Naive B cell (primary cell): ENCODE measurements around the gene YARS1. TPM values are rescaled to one million over a fixed set of nuclear protein-coding genes. Genes with fewer than 3 reads are reported as not detected.
A peak's percentile ranks its signal among the peaks of the same experiment; 100 is the strongest.

ENCODE experiments used
- ATAC-seq, 2 donors: fragments of 150-1000 bp; cut with Tn5 transposase; 2 replicates each; pipeline ENCODE4 v1.10.0; 2021; ENCODE audit warnings: low read depth in 2 of 2, mild to moderate bottlenecking in 2 of 2, moderate library complexity in 2 of 2
- DNase-seq: peaks from one replicate; pipeline ENCODE4 v3.0.0; 2022
- H3K27ac Mint-ChIP-seq, 6 donors: one replicate each; pipeline ENCODE4 v1.8.0; 2020 to 2022; ENCODE audit warnings: mild to moderate bottlenecking in 6 of 6, mixed read lengths in 6 of 6, moderate library complexity in 5 of 6, inconsistent platforms in 2 of 6
- H3K27me3 Mint-ChIP-seq, 3 donors: one replicate each; pipeline ENCODE4 v1.8.0; 2021 to 2022; ENCODE audit warnings: mixed read lengths in 3 of 3, mild to moderate bottlenecking in 1 of 3
- H3K36me3 Mint-ChIP-seq, 2 donors: one replicate each; pipeline ENCODE4 v1.8.0; 2020 to 2022; ENCODE audit warnings: mixed read lengths in 2 of 2, inconsistent platforms in 1 of 2, mild to moderate bottlenecking in 1 of 2
- H3K4me1 Mint-ChIP-seq, 3 donors: one replicate each; pipeline ENCODE4 v1.8.0; 2020 to 2022; ENCODE audit warnings: mixed read lengths in 3 of 3, inconsistent platforms in 1 of 3, mild to moderate bottlenecking in 1 of 3, moderate library complexity in 1 of 3
- H3K4me3 Mint-ChIP-seq, 8 donors: one replicate each; pipeline ENCODE4 v1.8.0; 2020 to 2022; ENCODE audit warnings: mild to moderate bottlenecking in 8 of 8, mixed read lengths in 8 of 8, moderate library complexity in 8 of 8, inconsistent platforms in 2 of 8
- H3K9me3 Mint-ChIP-seq, 7 donors: one replicate each; pipeline ENCODE4 v1.8.0; 2020 to 2022; ENCODE audit warnings: mixed read lengths in 7 of 7, mild to moderate bottlenecking in 5 of 7, inconsistent platforms in 2 of 7, moderate library complexity in 1 of 7
- polyA plus RNA-seq, 6 donors: library from polyadenylated mRNA; unstranded; fragments of 300-500 nt; fragmentation: Illumina TruSeq; gene quantifications; one replicate each; pipeline ENCODE4 v1.2.3, GENCODE V29; 2021; ENCODE audit warnings: low read depth in 6 of 6

The YARS1 gene
- polyA plus RNA-seq, 6 donors from 2014 or later, result 26.0 to 43.9 (median 35.1) TPM

DNA sequence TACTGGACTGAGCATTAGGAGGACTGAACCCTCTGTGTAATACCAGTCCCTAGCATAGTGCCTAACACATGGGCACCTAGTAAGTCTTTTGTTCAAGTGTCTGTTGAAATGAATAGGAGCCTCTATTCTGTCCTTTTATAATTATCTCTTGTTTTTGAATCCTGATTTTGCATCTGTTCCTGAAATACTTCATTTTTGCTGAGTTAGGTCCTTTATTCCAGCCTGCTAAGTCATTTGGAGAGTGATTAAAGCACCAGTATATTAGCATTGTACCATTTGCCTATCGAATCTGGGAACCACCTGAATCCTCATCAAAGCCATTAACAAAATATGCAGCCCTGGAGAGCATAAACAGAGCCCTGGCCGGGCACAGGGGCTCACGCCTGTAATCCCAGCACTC lies 32.3 kb downstream of the YARS1 start:
- Mint-ChIP-seq H3K36me3 (peaks cover 10 to 17% of the 10 kb centered on the region in 2 donors), H3K27me3 (no peaks in the 10 kb centered on the region), H3K9me3 (no peaks in the 10 kb centered on the region), H3K27ac (no peak overlapping the region), H3K4me1 (no peaks in the 10 kb centered on the region), H3K4me3 (no peak overlapping the region)
- DNase-seq (no peak), ATAC-seq (no peak)

DNA sequence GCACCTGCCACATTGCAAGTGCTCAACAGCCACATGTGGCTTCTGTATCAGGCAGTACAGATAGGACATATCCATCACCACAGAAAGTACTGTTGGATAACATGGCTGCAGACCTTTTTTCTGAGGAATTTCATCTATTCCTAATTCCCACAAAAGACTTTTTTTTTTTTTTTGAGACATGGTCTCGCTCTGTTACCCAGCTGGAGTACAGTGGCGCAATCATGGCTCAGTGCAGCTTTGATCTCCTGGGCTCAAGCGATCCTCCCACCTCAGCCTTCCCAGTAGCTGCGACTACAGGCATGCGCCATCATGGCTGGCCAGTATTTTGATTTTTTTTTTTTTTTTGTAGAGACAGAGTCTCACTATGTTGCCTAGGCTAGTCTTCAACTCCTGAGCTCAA lies 33.3 kb downstream of the YARS1 start:
- no peaks in the 10 kb centered on the region for H3K9me3 Mint-ChIP-seq
- no peak overlapping the region for H3K27ac Mint-ChIP-seq
- no peak overlapping the region for H3K4me3 Mint-ChIP-seq
- ATAC-seq, result no peak
- no peak for DNase-seq
- no peaks in the 10 kb centered on the region for H3K4me1 Mint-ChIP-seq
- H3K27me3 Mint-ChIP-seq, result no peaks in the 10 kb centered on the region
- peaks cover 11 to 17% of the 10 kb centered on the region in 2 donors for H3K36me3 Mint-ChIP-seq

DNA sequence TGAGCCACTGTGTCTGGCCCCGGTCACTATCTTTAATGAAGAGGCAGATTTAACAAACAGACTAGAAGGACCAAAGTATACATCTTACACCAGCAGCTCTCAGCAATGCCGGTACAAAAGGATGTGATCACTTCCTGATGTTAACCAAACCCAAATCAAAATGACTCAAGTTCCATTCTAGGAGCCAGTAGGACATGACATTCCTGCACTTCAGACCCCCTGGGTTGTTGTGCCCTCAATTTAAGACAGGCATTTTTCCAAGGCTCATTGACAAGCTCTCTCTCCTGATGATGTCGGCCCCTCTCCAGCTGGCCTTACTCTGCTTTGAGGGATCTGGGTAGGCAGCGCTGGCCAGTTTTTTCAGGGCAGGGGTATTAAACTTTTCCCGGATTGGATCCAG lies 35.1 kb downstream of the YARS1 start:
- Mint-ChIP-seq H3K27me3 (no peaks in the 10 kb centered on the region), H3K36me3 (peaks cover 11 to 17% of the 10 kb centered on the region in 2 donors), H3K27ac (peak overlapping the region in 1 of 6 donors; percentile 12), H3K4me3 (no peak overlapping the region), H3K9me3 (no peaks in the 10 kb centered on the region), H3K4me1 (no peaks in the 10 kb centered on the region)
- DNase-seq (no peak), ATAC-seq (no peak)

DNA sequence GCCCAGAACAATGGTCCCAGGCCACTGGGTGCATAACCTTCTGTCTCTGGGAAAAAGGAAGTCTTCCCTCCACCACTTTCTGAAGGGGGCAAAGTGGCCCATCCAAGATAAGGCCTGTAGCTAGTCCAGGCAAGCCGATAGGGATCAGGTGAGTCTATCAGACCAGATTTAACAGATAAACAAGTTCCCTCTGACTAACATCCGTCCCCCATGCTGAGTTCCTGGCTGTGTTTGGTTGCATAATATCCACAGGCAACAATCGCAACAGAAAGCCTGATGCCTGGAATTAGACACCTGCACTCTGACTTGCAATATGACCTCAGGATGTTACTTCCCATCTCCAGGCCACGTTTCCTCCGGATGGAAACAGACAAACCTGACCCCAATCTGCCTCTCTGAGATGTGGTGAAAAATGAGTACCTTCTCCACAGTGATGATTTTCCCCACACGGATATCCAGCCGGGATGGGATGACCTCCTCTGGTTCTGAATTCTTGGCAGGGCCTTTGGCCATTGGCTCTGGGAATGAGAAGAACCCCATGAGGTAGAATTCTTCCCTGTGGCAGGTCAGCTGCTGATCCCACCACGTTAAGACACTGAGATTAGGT lies 36.4 kb downstream of the YARS1 start:
- ATAC-seq, result no peak

DNA sequence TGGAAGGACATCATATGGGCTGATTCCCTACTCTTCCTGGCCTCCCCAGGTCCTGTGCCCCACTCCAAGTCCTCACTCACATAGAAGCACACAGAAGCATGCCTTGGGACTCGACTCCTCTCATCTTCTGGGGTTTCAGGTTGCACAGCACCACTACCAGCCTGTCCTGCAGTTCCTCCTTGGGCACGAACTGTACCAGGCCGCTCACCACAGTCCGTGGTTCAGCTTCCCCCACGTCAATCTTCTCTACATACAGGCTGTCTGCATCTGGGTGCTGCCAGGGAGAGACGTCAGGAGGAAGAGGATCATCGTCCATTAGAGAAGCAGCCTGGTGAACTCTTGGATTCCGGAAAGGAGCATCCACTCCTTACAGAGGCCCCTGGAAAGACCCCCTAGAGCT lies 37.2 kb downstream of the YARS1 start:
- H3K27me3 Mint-ChIP-seq, result no peaks in the 10 kb centered on the region
- ATAC-seq (no peak), DNase-seq (no peak)
- peak overlapping the region in 1 of 8 donors; percentile 42 for H3K4me3 Mint-ChIP-seq
- H3K4me1 Mint-ChIP-seq, result no peaks in the 10 kb centered on the region
- peaks cover 17% of the 10 kb centered on the region in 2 donors for H3K36me3 Mint-ChIP-seq
- H3K27ac Mint-ChIP-seq, result peak overlapping the region in 1 of 6 donors; percentile 49
- H3K9me3 Mint-ChIP-seq, result no peaks in the 10 kb centered on the region

More for the DNA sequence above, 36.4 kb downstream of the YARS1 start:
- Mint-ChIP-seq H3K4me1 (no peaks in the 10 kb centered on the region), H3K27me3 (no peaks in the 10 kb centered on the region), H3K36me3 (peaks cover 15 to 17% of the 10 kb centered on the region in 2 donors), H3K27ac (peak overlapping the region in 1 of 6 donors; percentile 85), H3K4me3 (no peak overlapping the region), H3K9me3 (no peaks in the 10 kb centered on the region)
- no peak for DNase-seq

DNA sequence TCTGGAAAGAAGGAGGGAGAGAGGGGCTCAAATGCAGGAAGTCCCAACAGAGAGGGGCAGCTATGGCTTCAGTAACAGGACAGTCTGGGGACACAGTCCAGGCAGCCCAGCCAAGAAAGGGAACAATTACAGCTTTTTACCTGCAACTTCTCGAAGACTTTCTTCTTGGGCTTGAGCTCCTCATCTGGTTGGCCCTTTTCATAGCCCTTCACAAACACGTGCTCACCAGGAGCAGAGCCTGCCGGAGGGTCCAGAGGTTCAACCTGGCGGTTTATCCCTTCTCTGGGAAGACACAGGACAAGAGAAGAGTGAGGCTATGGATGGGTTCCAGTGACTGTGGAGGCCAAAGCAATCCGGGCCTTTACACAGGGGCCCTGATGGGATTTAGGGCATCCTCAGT lies 37.9 kb downstream of the YARS1 start:
- peaks cover 15 to 17% of the 10 kb centered on the region in 2 donors for H3K36me3 Mint-ChIP-seq
- no peak overlapping the region for H3K27ac Mint-ChIP-seq
- H3K9me3 Mint-ChIP-seq, result no peaks in the 10 kb centered on the region
- no peaks in the 10 kb centered on the region for H3K4me1 Mint-ChIP-seq
- no peak overlapping the region for H3K4me3 Mint-ChIP-seq
- no peaks in the 10 kb centered on the region for H3K27me3 Mint-ChIP-seq
- DNase-seq (no peak), ATAC-seq (no peak)

DNA sequence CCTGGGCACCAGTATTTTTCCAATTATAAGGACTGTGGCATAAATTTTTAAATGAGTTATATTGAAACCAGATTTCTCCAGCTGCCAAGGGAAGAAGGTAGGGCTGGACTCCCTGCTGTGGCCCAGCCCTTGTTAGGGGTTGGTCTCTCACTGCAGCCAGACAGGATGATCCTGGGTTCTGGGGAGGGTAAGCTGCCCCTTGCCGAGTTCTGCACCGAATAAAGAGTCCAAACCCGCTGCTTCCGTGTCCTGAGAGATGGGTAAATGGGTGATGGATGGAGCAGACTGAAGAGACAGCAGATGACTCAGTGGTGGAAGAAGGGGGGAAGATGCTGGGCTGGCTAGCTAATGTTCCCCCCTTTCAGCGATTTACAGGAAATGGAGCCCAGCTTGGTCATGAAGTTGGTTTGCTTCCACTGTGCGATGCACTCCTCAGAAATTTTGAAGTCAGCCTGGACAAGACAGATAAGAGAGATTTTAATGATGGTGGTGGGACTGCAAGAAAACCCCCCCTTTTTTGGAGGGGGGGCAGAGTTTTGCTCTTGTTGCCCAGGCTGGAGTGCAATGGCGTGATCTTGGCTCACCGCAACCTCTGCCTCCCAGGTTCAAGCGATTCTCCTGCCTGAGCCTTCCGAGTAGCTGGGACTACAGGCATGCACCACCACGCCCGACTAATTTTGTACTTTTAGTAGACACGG lies 41.4 kb downstream of the YARS1 start:
- no peak overlapping the region for H3K4me3 Mint-ChIP-seq
- no peaks in the 10 kb centered on the region for H3K9me3 Mint-ChIP-seq
- H3K36me3 Mint-ChIP-seq, result peaks cover 7 to 17% of the 10 kb centered on the region in 2 donors
- H3K27ac Mint-ChIP-seq, result peak overlapping the region in 1 of 6 donors; percentile 57
- no peaks in the 10 kb centered on the region for H3K27me3 Mint-ChIP-seq
- H3K4me1 Mint-ChIP-seq, result peaks cover 7 to 11% (median 9%) of the 10 kb centered on the region in 3 donors
- ATAC-seq, result no peak
- no peak for DNase-seq

DNA sequence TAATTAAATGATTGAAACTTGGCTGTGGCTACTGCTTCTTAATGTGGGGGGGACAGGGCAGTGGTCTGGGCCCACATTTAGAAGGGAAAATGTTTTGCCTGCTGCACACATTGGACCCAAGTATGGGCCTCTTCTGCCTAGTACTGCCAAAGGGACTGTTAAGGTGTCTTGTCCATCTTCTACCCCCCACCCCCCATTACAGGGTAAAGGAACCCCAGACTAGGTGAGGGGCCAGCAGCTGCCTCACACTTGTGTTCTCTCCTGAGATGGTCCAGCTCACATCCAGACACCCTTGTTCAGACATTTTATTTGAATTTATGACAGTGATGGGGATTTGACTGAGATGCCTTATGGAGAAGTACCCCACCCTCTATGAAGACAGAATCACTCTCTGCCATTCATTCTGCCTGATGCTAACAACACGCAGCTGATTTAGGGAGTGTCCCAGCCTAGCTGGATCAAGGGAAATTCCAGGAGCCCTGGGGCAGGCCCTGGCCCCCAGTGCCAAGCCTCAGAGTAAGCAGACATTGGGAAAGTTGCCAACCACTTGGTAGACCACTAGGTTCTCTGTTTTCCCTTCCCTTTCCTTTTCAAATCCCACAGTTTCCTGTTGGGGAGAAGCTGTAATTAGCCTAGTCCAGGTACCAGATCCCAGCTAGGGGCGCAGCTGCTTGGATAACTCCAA lies 42.1 kb downstream of the YARS1 start:
- Mint-ChIP-seq H3K36me3 (peaks cover 2 to 10% of the 10 kb centered on the region in 2 donors), H3K4me1 (peaks cover 7 to 11% (median 9%) of the 10 kb centered on the region in 3 donors), H3K4me3 (no peak overlapping the region), H3K9me3 (no peaks in the 10 kb centered on the region), H3K27me3 (no peaks in the 10 kb centered on the region), H3K27ac (peak overlapping the region in 1 of 6 donors; percentile 57)
- DNase-seq (no peak), ATAC-seq (no peak)

DNA sequence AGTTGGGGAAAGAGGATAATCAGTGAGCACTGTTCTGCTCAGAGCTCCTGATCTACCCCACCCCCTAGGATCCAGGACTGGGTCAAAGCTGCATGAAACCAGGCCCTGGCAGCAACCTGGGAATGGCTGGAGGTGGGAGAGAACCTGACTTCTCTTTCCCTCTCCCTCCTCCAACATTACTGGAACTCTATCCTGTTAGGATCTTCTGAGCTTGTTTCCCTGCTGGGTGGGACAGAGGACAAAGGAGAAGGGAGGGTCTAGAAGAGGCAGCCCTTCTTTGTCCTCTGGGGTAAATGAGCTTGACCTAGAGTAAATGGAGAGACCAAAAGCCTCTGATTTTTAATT lies 42.7 kb downstream of the YARS1 start:
- Mint-ChIP-seq H3K4me1 (peaks cover 7 to 11% (median 9%) of the 10 kb centered on the region in 3 donors), H3K4me3 (no peak overlapping the region), H3K9me3 (no peaks in the 10 kb centered on the region), H3K27ac (peak overlapping the region in 2 of 6 donors; percentile 76 to 79), H3K27me3 (no peaks in the 10 kb centered on the region), H3K36me3 (peaks cover 0 to 6% of the 10 kb centered on the region in 2 donors)
- ATAC-seq (no peak), DNase-seq (no peak)

DNA sequence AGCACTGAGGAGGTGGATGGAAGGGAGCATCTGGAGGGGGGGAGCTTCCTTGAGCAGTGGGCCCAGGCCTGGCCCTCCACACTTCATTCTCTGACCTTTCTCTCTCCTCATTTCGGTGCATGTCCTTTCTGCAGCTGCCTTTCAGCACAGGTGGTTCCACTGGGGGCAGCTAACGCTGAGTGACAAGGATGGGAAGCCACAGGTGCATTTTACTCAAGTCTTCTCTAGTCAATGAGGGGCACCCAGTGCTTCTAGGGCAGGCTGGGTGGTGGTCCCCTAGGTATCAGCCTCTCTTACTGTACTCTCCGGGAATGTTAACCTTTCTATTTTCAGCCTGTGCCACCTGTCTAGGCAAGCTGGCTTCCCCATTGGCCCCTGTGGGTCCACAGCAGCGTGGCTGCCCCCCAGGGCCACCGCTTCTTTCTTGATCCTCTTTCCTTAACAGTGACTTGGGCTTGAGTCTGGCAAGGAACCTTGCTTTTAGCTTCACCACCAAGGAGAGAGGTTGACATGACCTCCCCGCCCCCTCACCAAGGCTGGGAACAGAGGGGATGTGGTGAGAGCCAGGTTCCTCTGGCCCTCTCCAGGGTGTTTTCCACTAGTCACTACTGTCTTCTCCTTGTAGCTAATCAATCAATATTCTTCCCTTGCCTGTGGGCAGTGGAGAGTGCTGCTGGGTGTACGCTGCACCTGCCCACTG lies 43.2 kb downstream of the YARS1 start:
- Mint-ChIP-seq H3K4me3 (no peak overlapping the region), H3K4me1 (peaks cover 7 to 11% (median 9%) of the 10 kb centered on the region in 3 donors), H3K27me3 (no peaks in the 10 kb centered on the region), H3K27ac (peak overlapping the region in 2 of 6 donors; percentile 76), H3K9me3 (no peaks in the 10 kb centered on the region), H3K36me3 (peaks cover 0 to 6% of the 10 kb centered on the region in 2 donors)
- DNase-seq (no peak), ATAC-seq (no peak)

DNA sequence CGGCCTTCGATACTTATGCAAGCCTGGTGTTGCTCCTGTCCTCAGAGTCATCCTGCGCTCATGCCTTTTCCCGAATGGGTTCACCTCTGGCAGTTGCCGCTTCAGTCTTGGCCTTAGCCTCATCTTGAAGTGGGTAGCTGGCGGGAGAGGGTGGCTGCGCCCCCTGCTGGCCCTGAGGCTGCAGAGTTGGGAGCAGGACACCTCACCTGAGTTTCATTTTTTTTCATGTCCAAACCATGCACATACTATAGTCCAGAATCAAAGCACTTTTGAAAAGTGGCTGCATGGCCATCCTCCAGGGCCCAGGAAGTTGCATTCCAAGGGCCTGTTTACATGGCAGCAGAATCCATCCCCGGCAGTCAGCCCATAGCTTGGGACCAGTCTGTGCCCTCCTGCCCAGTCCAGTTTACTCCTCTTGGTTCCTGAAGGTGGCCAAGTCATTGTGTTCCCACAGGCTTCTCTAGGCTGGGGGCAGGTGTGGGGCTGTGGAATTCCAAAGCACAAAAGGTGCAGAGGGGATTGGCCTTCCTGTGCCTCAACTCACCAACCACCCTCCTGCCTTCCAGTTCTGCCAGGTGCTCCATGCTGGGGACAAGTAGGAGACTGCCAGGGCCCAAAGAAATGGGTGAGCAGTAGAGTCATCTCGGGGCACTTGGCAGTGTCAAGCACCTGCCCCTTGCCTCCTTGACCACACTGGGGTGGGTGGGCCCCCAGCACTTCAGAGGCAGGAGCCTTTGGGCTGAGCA lies 44.0 kb downstream of the YARS1 start:
- H3K36me3 Mint-ChIP-seq, result peaks cover 0 to 6% of the 10 kb centered on the region in 2 donors
- DNase-seq (peak; percentile 60), ATAC-seq (peak; percentile 79 to 89)
- no peaks in the 10 kb centered on the region for H3K27me3 Mint-ChIP-seq
- H3K9me3 Mint-ChIP-seq, result no peaks in the 10 kb centered on the region
- H3K27ac Mint-ChIP-seq, result peak overlapping the region in 3 of 6 donors; percentile 3 to 68 (median 47)
- H3K4me3 Mint-ChIP-seq, result no peak overlapping the region
- H3K4me1 Mint-ChIP-seq, result peaks cover 7 to 11% (median 9%) of the 10 kb centered on the region in 3 donors

DNA sequence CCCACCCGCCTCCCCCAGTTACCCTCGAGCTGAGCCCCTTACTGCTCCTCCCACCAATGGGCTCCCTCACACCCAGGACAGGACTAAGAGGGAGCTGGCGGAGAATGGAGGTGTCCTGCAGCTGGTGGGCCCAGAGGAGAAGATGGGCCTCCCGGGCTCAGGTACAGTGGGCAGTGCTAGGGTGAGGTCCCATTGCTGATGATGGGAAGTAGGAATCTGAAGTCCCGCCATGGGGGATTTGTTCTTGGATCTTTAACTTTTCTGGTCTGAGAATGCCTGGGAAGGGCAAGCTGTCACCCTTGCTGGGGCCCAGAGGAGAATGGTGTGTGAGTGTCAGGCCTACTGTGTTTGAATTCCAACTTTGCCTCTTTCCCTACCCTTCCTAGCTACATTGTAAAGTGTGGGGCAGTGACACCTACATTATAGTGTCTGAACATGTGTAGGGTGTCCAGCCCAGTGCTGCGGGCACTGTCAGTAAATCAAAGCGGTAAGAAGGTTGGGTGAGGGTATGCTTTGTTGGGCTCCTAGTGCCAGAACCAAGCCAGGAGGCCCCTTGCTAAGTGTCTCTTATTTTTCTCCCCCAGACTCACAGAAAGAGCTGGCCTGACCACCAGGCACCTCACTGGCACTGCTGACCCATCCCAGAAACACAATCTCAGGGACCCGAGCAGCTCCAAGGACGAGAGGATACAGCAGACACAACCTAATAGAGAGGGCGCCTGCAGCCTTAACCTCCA lies 44.7 kb downstream of the YARS1 start:
- no peaks in the 10 kb centered on the region for H3K9me3 Mint-ChIP-seq
- peaks cover 7 to 11% (median 9%) of the 10 kb centered on the region in 3 donors for H3K4me1 Mint-ChIP-seq
- H3K36me3 Mint-ChIP-seq, result peaks cover 0 to 6% of the 10 kb centered on the region in 2 donors
- H3K27me3 Mint-ChIP-seq, result no peaks in the 10 kb centered on the region
- H3K27ac Mint-ChIP-seq, result no peak overlapping the region
- DNase-seq (no peak), ATAC-seq (peak in 1 of 2 donors; percentile 25)
- H3K4me3 Mint-ChIP-seq, result no peak overlapping the region
